ENCODE measurements around the gene STX3.

DNA sequence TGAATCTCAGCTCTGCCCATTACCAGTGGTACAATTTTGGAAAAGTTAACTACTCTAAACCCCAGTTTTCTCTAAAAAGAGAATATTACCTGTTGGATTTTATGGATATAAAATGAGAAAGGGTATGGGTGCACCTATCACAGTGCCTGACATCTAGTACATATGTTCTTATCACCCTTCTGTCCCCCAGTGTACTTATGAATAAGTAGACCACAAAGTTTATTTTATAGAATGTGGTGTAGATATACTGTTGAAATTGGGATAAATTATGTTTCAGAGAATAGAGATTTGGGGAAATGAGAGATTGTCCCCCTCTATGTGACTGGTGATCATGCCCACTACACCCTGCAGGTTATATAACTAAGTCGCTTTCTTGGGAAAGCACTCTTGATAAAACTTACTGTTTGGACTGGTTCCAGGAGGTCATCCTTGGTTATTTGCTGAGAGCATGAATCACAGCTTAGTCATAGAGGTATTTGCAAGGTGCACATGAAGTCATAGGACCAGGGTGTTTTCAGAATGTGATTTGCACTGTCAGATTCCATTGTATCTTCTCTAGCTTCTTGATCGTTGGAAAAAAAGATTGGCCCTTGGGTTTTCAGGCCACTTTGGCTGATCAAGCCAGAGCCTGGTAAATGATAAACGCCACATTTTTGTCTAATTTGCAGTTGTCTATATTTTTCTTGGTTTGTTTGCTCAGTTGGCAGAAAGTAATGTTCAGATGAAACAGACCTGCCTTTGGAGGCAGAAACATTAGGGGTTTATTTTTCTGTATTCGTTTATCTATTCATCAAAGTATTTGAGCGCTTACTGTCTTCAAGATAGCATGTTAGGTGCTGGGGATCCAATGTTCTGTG, 21.3 kb downstream of the STX3 start:
- TF ChIP-seq EZH2phosphoT487 (IDR thresholded peaks at IDR 0.05; ENCODE audit: insufficient read depth, low read depth) (no peak), EZH2 (IDR thresholded peaks at IDR 0.05; ENCODE audit: insufficient read depth, poor library complexity, severe bottlenecking) (no peak)

All from GM23248 (cell line).